T47D (cell line): Measurements from ENCODE around the gene WFDC1.
"Not testable (repeated sequence)": the region's sequence is repeated elsewhere in the genome, so short reads cannot be mapped to it uniquely, and the experiment has no call there.

Experiments used
- DNase-seq, 2 experiments: peaks; one replicate each; pipeline versions ENCODE4 v3.0.0 to v3.0.0-alpha.2; 2011 to 2012; ENCODE audit warnings: low read depth in 1 of 2, low spot score in 1 of 2
- JUND ChIP-seq: IDR thresholded peaks from 2 replicates; pipeline ENCODE4 v1.6.1; 2012; ENCODE audit warnings: low read depth
- in situ Hi-C: cut with HindIII; loops from 2 replicates; pipeline ENCODE4 v1.10.0; 2016; ENCODE audit warnings: low sequenced_read_pairs, low pct_unique_long_range_greater_than_20kb

WFDC1 gene

GRCh38 chr16:84329843-84330684, 35.4 kb downstream of the WFDC1 start:
- no peak for TF ChIP-seq JUND
- no peak for DNase-seq
- in situ Hi-C loops, result no loop called here

- no peak for DNase-seq
- in situ Hi-C loops, result no loop called here
- TF ChIP-seq JUND, result no peak
These were observed 36.0 kb downstream of the WFDC1 start for GRCh38 chr16:84330685-84331050.

- no peak for TF ChIP-seq JUND
- no peak for DNase-seq
- in situ Hi-C loops, result no loop called here
These were observed 37.5 kb downstream of the WFDC1 start for GRCh38 chr16:84331998-84332780.

DNA sequence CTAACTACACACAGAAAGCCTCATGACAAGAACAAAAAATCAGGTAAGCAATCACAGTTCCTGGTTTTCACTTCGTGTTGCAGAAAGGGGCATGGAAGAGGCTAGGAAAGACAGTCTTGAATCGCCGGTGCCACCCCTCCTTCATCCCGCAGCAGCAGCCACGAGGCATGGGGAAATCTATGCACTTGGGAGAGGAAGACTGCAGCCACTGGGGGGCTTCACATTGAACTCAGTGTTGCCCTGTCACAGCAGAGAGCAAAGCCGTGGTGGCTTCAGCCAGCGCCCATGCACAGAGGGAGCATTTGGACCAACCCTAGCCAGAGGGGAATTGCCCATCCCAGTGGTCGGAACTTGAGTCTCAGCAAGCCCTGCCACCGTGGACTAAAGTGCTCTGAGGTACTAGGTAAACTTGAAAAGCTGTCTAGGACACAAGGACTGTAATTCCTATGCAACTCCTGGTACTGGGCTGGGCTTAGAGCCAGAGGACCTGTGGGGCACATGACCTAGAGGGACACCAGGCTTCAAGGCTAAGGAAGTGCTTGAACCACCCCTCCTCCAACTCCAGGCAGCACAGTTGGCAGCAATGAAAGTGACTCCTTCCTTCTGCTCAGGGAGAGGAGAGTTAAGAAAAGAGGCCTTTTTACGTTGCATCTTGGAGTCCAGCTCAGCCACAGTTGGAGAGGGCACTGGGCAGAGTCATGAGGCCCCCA, 38.5 kb downstream of the WFDC1 start:
- DNase-seq, result peak in 1 of 2 experiments; percentile 36
- TF ChIP-seq JUND, result no peak
- in situ Hi-C loops, result no loop called here

DNA sequence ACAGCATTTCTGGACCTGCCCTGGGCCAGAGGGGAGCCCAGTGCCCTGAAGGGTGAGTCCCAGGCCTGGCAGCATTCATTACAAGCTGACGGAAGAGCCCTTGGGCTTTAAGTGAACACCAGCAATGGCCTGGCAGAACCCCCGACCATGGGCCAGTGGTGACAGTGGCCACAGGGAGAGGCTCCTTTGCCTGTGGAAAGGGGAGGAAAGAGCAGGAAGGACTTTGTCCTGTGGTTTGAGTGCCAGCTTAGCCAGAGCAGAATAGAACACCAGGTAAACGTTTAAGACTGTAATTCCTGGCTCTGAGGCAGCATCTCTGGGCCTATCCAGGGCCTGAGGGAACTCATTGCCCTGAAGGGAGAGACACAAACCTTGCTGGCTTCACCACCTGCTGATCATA, 39.4 kb downstream of the WFDC1 start:
- no peak for DNase-seq
- in situ Hi-C loops, result no loop called here
- no peak for TF ChIP-seq JUND

DNA sequence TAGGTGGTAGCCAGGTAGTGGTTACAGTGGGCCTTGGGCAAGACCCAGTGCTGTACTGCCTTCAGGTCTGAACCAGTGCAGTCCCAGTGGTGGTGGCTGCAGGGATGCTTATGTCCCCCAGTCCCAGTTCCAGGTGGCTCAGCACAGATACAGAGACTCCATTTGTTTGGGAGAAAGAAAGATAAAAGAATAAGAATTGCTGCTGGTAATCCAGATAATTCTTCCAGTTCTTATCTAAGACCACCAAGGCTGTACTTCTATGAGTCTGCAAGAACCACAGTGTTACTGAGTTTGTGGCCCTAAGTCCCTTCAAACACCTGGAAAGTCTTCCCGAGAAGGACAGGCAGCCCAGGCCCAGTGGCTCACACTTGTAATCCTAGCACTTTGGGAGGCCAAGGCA, 39.8 kb downstream of the WFDC1 start:
- no peak for TF ChIP-seq JUND
- no peak for DNase-seq
- in situ Hi-C loops, result no loop called here

DNA sequence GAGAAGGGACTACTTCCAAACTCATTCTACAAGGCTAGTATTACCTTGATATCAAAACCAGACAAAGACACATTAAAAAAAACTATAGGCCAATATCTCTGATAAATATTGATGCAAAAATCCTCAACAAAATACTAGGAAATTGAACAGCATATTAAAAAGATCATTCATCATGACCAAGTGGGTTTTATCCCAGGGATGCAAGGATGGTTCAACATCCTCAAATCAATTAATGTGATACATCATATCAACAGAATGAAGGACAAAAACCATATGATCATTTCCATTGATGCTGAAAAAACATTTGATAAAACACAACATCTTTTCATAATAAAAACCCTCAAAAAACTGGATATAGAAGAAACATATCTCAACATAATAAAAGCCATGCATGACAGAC, 42.6 kb downstream of the WFDC1 start:
- in situ Hi-C loops, DNase-seq: not testable (repeated sequence)

DNA sequence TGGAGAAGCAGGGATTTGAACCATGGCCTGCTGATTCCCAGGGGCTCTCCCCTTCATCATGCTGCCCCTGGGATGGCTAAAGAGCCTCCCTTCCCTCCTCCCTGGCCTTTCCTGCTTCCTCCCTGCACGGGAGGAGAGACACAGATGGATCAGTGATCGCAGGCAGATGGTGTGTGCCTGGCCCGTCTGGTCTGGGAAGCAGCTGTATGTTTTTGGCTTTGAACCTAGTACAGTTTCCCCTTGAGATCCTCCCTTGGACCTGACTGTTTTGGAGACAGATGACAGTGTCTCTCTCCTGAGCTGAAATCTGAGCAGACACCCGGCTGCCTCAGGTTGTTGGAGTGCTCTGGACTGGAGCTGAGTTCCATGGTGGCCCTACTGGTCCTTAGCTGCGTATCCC, 44.6 kb downstream of the WFDC1 start:
- no peak for TF ChIP-seq JUND
- in situ Hi-C loops, result no loop called here

GRCh38 chr16:84339766-84340165, 45.1 kb downstream of the WFDC1 start:
- DNase-seq, result no peak
- TF ChIP-seq JUND, result no peak
- in situ Hi-C loops, result no loop called here

More for the DNA sequence above, 44.6 kb downstream of the WFDC1 start:
- no peak for DNase-seq

GRCh38 chr16:84340325-84341040, 45.8 kb downstream of the WFDC1 start:
- DNase-seq, result peak; percentile 43 to 84
- TF ChIP-seq JUND, result no peak
- in situ Hi-C loops, result no loop called here

DNA sequence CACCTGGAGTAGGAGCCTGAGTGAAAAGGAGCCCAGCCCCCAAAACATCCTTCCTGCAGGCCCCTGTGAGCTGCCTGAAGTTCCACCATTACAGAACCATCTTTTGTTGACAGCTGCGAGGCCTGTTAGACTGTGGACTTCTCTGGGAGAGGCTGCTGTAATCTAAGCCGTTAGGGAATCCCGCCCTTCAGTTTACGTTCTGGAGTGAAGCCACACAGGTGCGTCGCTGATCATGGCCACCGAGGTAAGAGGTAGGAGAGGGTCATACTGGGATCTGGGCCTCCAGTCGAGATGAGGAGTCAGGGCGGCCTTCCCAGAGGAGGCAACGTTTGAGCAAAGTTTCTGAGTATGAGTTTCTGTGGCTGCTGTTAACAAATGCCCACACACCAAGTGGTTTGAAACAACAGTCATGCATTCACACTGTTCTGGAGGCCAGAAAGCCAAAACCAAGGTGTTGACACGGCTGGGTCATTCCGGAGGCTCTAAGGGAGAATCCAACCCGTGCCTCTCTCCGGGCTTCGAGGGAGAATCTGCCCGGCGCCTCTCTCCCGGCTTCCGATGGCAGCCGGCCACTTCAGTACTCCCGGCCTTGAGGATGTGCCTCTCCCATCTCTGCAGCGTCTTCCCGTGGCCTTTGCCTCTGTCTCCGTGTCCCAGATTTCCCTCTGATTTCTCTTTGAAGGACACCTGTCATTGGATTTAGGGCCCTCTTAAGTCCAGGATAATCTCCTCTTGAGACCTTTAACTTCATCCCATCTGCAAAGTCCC, 47.0 kb downstream of the WFDC1 start:
- in situ Hi-C loops, result no loop called here
- no peak for TF ChIP-seq JUND
- no peak for DNase-seq

DNA sequence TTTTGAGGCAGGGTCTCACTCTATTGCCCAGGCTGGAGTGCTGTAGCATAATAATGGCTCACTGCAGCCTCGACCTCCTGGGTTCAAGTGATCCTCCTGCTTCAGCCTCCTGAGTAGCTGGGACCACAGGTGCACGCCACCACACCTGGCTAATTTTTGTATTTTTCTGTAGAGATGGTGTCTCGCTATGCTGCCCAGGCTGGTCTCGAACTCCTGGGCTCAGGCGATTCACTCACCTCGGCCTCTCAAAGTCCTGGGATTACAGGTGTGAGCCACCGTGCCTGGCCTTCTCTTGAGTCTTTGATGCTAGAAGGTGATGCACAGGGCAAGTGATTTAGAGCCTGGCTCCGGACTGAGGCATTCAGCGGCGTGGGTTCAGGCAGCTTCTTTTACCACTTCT, 49.1 kb downstream of the WFDC1 start:
- in situ Hi-C loops, result not testable (repeated sequence)

More for the DNA sequence above, 49.1 kb downstream of the WFDC1 start:
- not testable (repeated sequence) for DNase-seq
